Chondrocyte (in vitro differentiated cells): ENCODE data around the gene RERG. TPM values are rescaled to one million over a fixed set of nuclear protein-coding genes. Genes with fewer than 3 reads are reported as not detected.

Experiments used
- DNase-seq: peaks from one replicate; pipeline ENCODE4 v3.0.0; 2021; ENCODE audit warnings: mixed read lengths, low spot score
- H3K27ac Mint-ChIP-seq: one replicate; pipeline ENCODE4 v1.8.0; 2021; ENCODE audit warnings: mild to moderate bottlenecking, moderate library complexity, mixed read lengths; ENCODE audit not compliant: unreplicated experiment
- H3K27me3 Mint-ChIP-seq: 2 replicates; pipeline ENCODE4 v1.8.0; 2021; ENCODE audit warnings: low read depth, mixed read lengths
- H3K36me3 Mint-ChIP-seq: 2 replicates; pipeline ENCODE4 v1.8.0; 2021; ENCODE audit warnings: low read depth, mixed read lengths
- H3K4me1 Mint-ChIP-seq: 2 replicates; pipeline ENCODE4 v1.8.0; 2021; ENCODE audit warnings: low read depth, mild to moderate bottlenecking, mixed read lengths
- H3K4me3 Mint-ChIP-seq: one replicate; pipeline ENCODE4 v1.8.0; 2021; ENCODE audit warnings: mild to moderate bottlenecking, moderate library complexity, mixed read lengths; ENCODE audit not compliant: unreplicated experiment
- H3K9me3 Mint-ChIP-seq: 2 replicates; pipeline ENCODE4 v1.8.0; 2021; ENCODE audit warnings: low read depth, mixed read lengths
- CTCF ChIP-seq: fragments of 200-600 bp; sonication (generic); IDR thresholded peaks from 2 replicates; pipeline ENCODE4 v1.5.0; 2021; ENCODE audit warnings: antibody characterized with exemption, mild to moderate bottlenecking, moderate library complexity
- total RNA-seq: library from RNA; stranded (reverse); gene quantifications from 3 replicates; pipeline ENCODE4 v1.2.1, GENCODE V29; 2021

RERG gene
- total RNA-seq, 1 donor from 2014 or later = 10.1 TPM

- peaks cover 7% of the 10 kb centered on the region for H3K9me3 Mint-ChIP-seq
- DNase-seq = no peak
- no peak overlapping the region for H3K4me3 Mint-ChIP-seq
Observed at GRCh38 chr12:15171012-15171655, 50.1 kb downstream of the RERG start.

GRCh38 chr12:15168026-15168678 lies 53.1 kb downstream of the RERG start:
- H3K4me1 Mint-ChIP-seq = peaks cover 70% of the 10 kb centered on the region
- no peak overlapping the region for H3K27ac Mint-ChIP-seq
- TF ChIP-seq CTCF = no peak

More at GRCh38 chr12:15171012-15171655, 50.1 kb downstream of the RERG start:
- Mint-ChIP-seq H3K27ac (peak overlapping the region; percentile 42), H3K27me3 (no peaks in the 10 kb centered on the region), H3K4me1 (peaks cover 47% of the 10 kb centered on the region), H3K36me3 (peaks cover 3% of the 10 kb centered on the region)
- TF ChIP-seq CTCF = no peak

GRCh38 chr12:15165012-15165659 lies 56.1 kb downstream of the RERG start:
- Mint-ChIP-seq H3K36me3 (no peaks in the 10 kb centered on the region), H3K4me1 (peaks cover 59% of the 10 kb centered on the region), H3K27ac (peak overlapping the region; percentile 73), H3K4me3 (peak overlapping the region; percentile 10), H3K9me3 (no peaks in the 10 kb centered on the region), H3K27me3 (no peaks in the 10 kb centered on the region)
- no peak for DNase-seq
- TF ChIP-seq CTCF = no peak

More at GRCh38 chr12:15168026-15168678, 53.1 kb downstream of the RERG start:
- Mint-ChIP-seq H3K36me3 (peaks cover under 1% of the 10 kb centered on the region), H3K9me3 (peaks cover 6% of the 10 kb centered on the region), H3K4me3 (no peak overlapping the region), H3K27me3 (no peaks in the 10 kb centered on the region)
- DNase-seq = no peak

GRCh38 chr12:15163030-15163976 lies 57.9 kb downstream of the RERG start:
- peak overlapping the region; percentile 85 for H3K27ac Mint-ChIP-seq
- no peak overlapping the region for H3K4me3 Mint-ChIP-seq
- no peak for TF ChIP-seq CTCF
- no peaks in the 10 kb centered on the region for H3K27me3 Mint-ChIP-seq
- peaks cover 46% of the 10 kb centered on the region for H3K4me1 Mint-ChIP-seq
- H3K36me3 Mint-ChIP-seq = no peaks in the 10 kb centered on the region
- no peak for DNase-seq
- H3K9me3 Mint-ChIP-seq = peaks cover under 1% of the 10 kb centered on the region
